B cell (primary cell): ENCODE measurements around the gene HPS1.

ENCODE experiments used
- CTCF ChIP-seq: fragments of 200-600 bp; IDR thresholded peaks from one replicate; pipeline ENCODE4 v1.8.0; 2022; ENCODE audit warnings: antibody characterized with exemption, mild to moderate bottlenecking
- EZH2 ChIP-seq: IDR thresholded peaks from 2 replicates; pipeline ENCODE4 v1.6.1; 2012; ENCODE audit warnings: borderline replicate concordance, low read depth, mild to moderate bottlenecking, moderate library complexity, low read length; ENCODE audit not compliant: insufficient read depth, poor library complexity, severe bottlenecking

- TF ChIP-seq CTCF (no peak), EZH2 (no peak)
Measured at GRCh38 chr10:98436704-98437103, 10.0 kb downstream of the HPS1 start.
